Muscle layer of colon (tissue), 2 donors: ENCODE results near the gene CFAP54.
"Not testable (repeated sequence)": the region's sequence is repeated elsewhere in the genome, so short reads cannot be mapped to it uniquely, and the experiment has no call there.

Experiments
- H3K27ac ChIP-seq: one replicate; pipeline ENCODE4 v1.7.0; 2013; ENCODE audit warnings: low read depth, mild to moderate bottlenecking, low read length, moderate library complexity
- H3K27me3 ChIP-seq, 2 donors: one replicate each; pipeline ENCODE4 v1.7.0; 2013; ENCODE audit warnings: low read length in 2 of 2, mild to moderate bottlenecking in 2 of 2; ENCODE audit not compliant: insufficient read depth in 2 of 2, control insufficient read depth in 1 of 2
- H3K36me3 ChIP-seq: one replicate; pipeline ENCODE4 v1.7.0; 2013; ENCODE audit warnings: mild to moderate bottlenecking, low read length; ENCODE audit not compliant: insufficient read depth
- H3K4me1 ChIP-seq: one replicate; pipeline ENCODE4 v1.7.0; 2013; ENCODE audit warnings: mild to moderate bottlenecking, low read length; ENCODE audit not compliant: insufficient read depth
- H3K4me3 ChIP-seq, 2 donors: one replicate each; pipeline ENCODE4 v1.7.0; 2013; ENCODE audit warnings: low read length in 2 of 2, low read depth in 1 of 2, mild to moderate bottlenecking in 1 of 2, moderate library complexity in 1 of 2
- H3K9ac ChIP-seq: one replicate; pipeline ENCODE4 v1.7.0; 2013; ENCODE audit warnings: low read length
- H3K9me3 ChIP-seq: one replicate; pipeline ENCODE4 v1.7.0; 2013; ENCODE audit warnings: mild to moderate bottlenecking, low read length
- donor health status: abdominal sarcoma.
- donor health status: Adenocarcinoma of cecum.

The CFAP54 gene

DNA sequence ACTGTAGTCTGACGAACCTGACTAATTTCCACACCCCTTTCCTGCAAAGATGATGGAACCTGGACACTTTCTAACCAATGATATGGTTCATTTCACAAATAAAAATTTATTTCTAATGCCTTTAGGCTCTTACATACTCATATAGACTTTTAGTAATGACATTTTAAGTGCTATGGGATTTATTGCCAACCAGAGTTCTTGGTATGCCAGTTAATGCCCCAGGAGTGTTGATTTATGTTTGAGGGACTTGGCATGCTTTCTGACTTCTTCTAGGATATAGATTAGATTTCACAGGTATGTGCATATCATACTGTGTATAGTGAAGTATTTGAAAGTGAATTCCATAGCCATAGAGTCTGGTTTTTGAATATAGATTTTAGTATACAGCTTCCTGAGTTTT, 159.5 kb downstream of the CFAP54 start:
- Histone ChIP-seq H3K4me3 (no peak overlapping the region), H3K4me1 (no peaks in the 10 kb centered on the region), H3K9me3 (no peaks in the 10 kb centered on the region), H3K36me3 (no peaks in the 10 kb centered on the region), H3K27ac (no peak overlapping the region), H3K9ac (no peak overlapping the region), H3K27me3 (no peaks in the 10 kb centered on the region)

DNA sequence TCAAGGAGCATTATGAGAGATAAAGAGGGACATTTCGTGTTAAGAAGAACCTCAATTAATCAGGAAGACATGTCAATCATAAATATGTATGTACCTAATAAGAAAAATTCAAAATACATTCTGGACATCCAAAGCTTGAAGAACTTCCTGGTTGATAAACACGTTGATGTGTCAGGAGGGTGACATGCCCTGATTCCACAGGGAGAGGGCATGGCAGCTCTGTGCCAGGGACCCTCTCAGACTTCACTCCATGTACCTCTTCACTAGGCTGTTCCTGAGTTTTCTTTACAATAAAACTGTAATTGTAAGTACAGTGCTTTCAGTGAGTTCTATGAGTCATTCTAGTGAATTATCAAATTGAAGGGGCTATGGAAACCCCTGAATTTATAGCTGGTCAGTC, 163.5 kb downstream of the CFAP54 start:
- Histone ChIP-seq H3K27me3 (no peaks in the 10 kb centered on the region), H3K36me3 (no peaks in the 10 kb centered on the region), H3K4me3 (no peak overlapping the region), H3K9ac (no peak overlapping the region), H3K4me1 (no peaks in the 10 kb centered on the region), H3K27ac (no peak overlapping the region), H3K9me3 (no peaks in the 10 kb centered on the region)

DNA sequence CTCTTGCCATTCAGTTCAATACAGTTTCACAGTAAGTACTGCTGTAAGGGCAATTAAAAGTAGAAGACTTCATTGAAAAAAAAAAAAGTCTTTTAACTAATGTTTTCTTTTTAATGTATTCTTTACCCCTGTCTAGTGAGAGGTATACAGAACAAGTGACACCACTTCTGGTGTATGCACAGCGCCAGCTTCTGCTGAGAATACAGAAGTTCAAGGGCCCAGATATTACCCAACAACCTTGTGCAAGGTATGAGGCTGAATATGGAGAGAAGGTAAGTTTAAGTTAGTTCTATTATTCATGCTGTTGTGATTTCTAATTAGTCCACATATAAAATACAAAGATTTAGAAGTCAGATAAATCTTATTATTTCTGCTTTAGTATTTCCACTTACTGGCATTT, 168.7 kb downstream of the CFAP54 start:
- Histone ChIP-seq H3K9ac (no peak overlapping the region), H3K27ac (no peak overlapping the region), H3K9me3 (no peaks in the 10 kb centered on the region), H3K4me1 (no peaks in the 10 kb centered on the region), H3K27me3 (no peaks in the 10 kb centered on the region), H3K4me3 (no peak overlapping the region), H3K36me3 (no peaks in the 10 kb centered on the region)

DNA sequence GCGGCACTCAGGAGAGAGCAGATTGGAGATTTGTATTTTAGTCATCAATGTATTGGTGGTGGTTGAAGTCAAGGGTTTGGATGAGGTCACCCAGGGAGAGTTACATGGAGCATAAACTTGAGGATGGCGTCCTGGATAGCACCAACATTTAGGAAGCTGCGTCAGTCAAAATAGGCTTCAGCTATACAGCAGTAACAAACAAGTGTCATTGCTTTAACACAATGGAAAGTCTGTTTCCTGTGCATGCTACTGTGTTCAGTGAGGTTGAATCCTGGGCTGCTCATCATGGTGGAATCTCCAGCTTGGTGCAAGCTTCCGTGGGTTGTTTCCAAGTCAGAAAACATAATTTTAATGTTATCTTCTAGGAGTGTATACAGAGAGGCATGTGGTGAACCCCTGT, 180.4 kb downstream of the CFAP54 start:
- H3K4me1 ChIP-seq: no peaks in the 10 kb centered on the region
- H3K27me3 ChIP-seq: no peaks in the 10 kb centered on the region
- no peak overlapping the region for H3K27ac ChIP-seq
- H3K9me3 ChIP-seq: no peaks in the 10 kb centered on the region
- no peak overlapping the region for H3K9ac ChIP-seq
- no peaks in the 10 kb centered on the region for H3K36me3 ChIP-seq
- H3K4me3 ChIP-seq: no peak overlapping the region

DNA sequence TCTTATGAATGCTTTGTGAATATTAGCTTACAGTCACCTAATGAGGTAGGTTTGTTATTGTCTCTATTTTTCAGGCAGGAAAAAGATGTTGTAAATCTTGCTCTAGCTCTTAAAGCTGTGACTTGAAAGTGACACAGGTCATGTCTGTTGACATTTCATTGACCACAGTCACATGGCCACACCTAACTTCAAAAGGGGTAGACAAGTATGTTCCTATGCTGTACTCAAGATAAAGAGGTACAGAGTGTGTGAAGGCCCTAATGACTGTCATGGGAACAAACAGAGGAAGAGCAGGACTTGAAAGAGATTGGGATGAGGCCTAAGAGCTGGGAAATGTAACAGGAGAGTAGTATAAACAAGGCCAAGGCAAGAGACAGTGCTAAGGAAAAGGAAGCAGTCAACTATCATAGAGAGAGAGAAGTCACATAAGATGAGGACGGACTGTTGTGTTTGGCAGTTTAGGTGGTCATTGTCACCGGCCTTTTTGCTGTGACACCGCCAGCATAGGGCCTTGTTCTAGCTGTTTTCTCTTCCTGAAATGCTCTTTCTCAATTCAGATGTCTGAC, 181.0 kb downstream of the CFAP54 start:
- H3K27ac ChIP-seq: no peak overlapping the region
- H3K36me3 ChIP-seq: no peaks in the 10 kb centered on the region

DNA sequence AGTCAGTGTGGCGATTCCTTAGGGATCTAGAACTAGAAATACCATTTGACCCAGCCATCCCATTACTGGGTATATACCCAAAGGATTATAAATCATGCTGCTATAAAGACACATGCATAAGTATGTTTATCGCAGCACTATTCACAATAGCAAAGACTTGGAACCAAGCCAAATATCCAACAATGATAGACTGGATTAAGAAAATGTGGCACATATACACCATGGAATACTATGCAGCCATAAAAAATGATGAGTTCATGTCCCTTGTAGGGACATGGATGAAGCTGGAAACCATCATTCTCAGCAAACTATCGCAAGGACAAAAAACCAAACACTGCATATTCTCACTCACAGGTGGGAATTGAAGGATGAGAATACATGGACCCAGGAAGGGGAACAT, 186.1 kb downstream of the CFAP54 start:
- H3K4me3 ChIP-seq, H3K9ac ChIP-seq, H3K36me3 ChIP-seq, H3K4me1 ChIP-seq, H3K9me3 ChIP-seq, H3K27me3 ChIP-seq, H3K27ac ChIP-seq: not testable (repeated sequence)

More for the DNA sequence above, 181.0 kb downstream of the CFAP54 start:
- H3K27me3 ChIP-seq: no peaks in the 10 kb centered on the region
- H3K9me3 ChIP-seq: no peaks in the 10 kb centered on the region
- H3K4me3 ChIP-seq: no peak overlapping the region
- no peak overlapping the region for H3K9ac ChIP-seq
- no peaks in the 10 kb centered on the region for H3K4me1 ChIP-seq

DNA sequence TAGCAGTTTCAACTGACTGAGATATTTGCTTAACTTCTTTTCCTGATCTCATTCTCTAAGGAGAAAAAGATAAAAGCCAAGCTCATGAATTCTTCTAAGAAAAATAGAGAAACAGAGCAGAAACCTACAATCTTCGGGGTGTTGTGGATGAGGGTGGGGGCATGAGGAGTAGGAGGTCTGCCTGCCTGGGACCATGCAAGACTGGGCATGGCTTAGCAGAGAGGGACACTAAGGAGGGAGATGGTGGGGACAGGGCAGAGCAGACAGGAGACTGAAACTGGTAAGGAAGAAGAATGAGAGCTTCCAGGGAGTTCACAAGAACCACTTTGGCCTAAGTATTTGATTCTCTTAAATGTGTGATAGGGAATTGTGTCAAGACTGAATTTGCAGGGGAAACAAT, 188.0 kb downstream of the CFAP54 start:
- Histone ChIP-seq H3K9me3 (no peaks in the 10 kb centered on the region), H3K27me3 (no peaks in the 10 kb centered on the region), H3K27ac (no peak overlapping the region), H3K36me3 (no peaks in the 10 kb centered on the region), H3K4me3 (no peak overlapping the region), H3K4me1 (no peaks in the 10 kb centered on the region), H3K9ac (no peak overlapping the region)

DNA sequence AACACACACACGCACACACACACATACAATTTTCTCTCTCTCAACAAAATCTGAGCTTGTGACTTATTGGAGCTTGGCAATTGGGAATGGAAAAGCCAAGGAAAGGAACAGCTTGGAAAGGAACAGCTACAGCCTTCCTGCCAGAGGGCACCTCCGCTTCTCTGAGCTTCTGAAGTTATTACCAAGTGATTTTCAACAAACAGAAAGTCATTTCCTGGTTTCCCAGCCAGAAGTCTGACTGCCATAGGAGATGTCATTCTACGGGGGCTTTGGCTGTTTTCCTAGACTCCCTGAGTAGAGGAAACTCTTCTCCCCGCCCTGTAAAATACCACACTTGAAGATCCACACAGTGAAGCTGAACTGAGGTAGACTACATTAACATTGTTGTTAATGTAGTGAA, 198.3 kb downstream of the CFAP54 start:
- H3K9me3 ChIP-seq: no peaks in the 10 kb centered on the region
- H3K36me3 ChIP-seq: no peaks in the 10 kb centered on the region
- H3K9ac ChIP-seq: no peak overlapping the region
- H3K27me3 ChIP-seq: no peaks in the 10 kb centered on the region
- no peaks in the 10 kb centered on the region for H3K4me1 ChIP-seq
- no peak overlapping the region for H3K27ac ChIP-seq
- no peak overlapping the region for H3K4me3 ChIP-seq

DNA sequence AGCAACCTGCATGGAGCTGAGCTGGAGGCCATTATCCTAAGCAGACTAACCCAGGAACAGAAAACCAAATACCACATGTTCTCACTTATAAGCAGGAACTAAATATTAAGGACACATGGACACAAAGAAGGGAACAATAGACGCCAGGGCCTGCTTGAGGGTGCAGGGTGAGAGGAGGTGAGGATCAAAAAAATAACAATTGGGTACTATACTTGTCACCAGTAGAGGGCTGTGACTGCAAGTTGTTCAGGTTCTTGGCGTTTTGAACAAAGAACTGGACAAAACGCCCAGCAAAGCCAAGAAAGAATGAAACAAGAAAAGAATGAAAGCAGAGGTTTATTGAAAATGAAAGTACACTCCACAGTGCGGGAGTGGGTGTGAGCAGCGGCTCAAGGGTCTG, 209.1 kb downstream of the CFAP54 start:
- H3K9me3 ChIP-seq: no peaks in the 10 kb centered on the region

DNA sequence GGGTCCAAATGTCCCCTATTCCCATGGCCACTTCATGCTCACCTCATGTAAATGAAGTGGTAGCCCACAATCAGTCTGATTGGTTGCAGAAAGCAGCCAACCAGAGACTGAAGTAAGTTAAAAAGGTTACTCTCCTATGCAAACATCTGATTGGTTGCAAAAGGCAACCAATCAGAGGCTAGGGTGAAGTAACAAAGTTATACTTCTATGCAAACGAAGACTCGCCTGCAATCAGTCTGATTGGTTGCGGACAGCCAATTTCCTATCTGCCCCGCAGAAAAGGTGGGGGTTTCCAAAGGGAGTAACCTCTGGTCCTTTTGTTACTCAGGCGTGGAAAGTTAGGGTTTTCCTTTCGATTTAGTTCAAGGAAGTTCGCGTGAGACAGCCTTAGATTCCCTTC, 209.6 kb downstream of the CFAP54 start:
- Histone ChIP-seq H3K27me3 (no peaks in the 10 kb centered on the region), H3K4me3 (no peak overlapping the region)

More for the DNA sequence above, 209.1 kb downstream of the CFAP54 start:
- no peak overlapping the region for H3K27ac ChIP-seq
- no peaks in the 10 kb centered on the region for H3K36me3 ChIP-seq
- H3K4me1 ChIP-seq: no peaks in the 10 kb centered on the region
- H3K9ac ChIP-seq: no peak overlapping the region
- H3K4me3 ChIP-seq: no peak overlapping the region
- H3K27me3 ChIP-seq: no peaks in the 10 kb centered on the region

DNA sequence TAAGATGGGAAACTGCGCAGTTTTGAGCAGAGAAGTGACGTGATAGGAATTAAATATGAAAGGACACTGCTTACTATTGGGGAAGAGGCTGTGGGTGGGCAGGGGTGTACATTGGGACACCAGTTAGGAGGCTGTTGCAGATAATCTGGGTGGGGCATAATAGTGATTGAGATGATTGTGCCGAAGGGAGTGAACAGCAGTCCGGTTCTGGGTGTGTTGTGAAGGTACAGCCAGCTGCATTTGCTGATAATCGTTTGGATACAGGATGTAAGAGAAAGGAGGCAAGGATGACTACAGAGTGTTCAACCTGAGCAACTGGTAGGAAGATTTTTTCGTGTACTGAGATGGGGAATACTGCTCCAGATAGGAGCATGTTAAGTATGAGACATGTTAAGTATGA, 212.5 kb downstream of the CFAP54 start:
- Histone ChIP-seq H3K4me1 (no peaks in the 10 kb centered on the region), H3K27ac (no peak overlapping the region), H3K36me3 (no peaks in the 10 kb centered on the region), H3K9me3 (no peaks in the 10 kb centered on the region), H3K27me3 (no peaks in the 10 kb centered on the region), H3K9ac (no peak overlapping the region), H3K4me3 (no peak overlapping the region)

More for the DNA sequence above, 209.6 kb downstream of the CFAP54 start:
- H3K27ac ChIP-seq: no peak overlapping the region
- no peaks in the 10 kb centered on the region for H3K36me3 ChIP-seq
- H3K9me3 ChIP-seq: no peaks in the 10 kb centered on the region
- no peaks in the 10 kb centered on the region for H3K4me1 ChIP-seq
- H3K9ac ChIP-seq: no peak overlapping the region

DNA sequence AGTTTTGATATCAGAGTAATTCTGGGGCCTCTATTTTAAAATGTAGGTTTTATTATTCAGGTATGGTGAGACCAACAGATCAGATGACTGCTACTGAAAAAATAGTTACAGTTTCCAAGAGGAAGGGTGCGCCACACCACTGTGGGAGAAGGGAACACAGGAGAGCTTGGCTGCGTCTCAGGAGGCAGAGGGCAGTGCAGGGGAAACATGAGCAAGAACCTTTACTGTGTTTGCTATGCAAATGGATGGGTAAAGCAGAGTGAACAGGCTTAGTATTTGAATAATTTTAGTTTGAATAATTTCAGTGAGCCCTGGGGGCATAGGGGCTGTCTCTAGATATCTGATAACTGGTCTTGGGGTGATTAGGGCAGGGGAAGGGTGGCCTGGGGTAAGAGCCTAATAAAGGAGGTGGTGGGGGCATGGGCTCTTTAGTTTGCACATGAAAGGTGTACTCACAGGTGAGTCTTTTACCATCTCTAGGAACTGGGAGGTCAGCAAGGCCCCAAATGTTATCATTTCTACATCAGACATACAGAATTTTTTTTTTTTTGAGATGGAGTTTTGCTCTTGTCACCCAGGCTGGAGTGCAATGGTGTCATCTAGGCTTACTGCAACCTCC, 220.9 kb downstream of the CFAP54 start:
- Histone ChIP-seq H3K4me3 (no peak overlapping the region), H3K27ac (no peak overlapping the region), H3K9ac (no peak overlapping the region), H3K9me3 (no peaks in the 10 kb centered on the region), H3K36me3 (no peaks in the 10 kb centered on the region), H3K4me1 (no peaks in the 10 kb centered on the region), H3K27me3 (no peaks in the 10 kb centered on the region)
